GM18907 (cell line): Measurements from ENCODE around the gene TET3.

Experiments
- ATAC-seq: cut with Tn5 transposase; IDR thresholded peaks from one replicate; pipeline ENCODE4 v1.9.1; 2021; ENCODE audit warnings: mild to moderate bottlenecking, moderate library complexity; ENCODE audit not compliant: unreplicated experiment

TET3 gene

DNA sequence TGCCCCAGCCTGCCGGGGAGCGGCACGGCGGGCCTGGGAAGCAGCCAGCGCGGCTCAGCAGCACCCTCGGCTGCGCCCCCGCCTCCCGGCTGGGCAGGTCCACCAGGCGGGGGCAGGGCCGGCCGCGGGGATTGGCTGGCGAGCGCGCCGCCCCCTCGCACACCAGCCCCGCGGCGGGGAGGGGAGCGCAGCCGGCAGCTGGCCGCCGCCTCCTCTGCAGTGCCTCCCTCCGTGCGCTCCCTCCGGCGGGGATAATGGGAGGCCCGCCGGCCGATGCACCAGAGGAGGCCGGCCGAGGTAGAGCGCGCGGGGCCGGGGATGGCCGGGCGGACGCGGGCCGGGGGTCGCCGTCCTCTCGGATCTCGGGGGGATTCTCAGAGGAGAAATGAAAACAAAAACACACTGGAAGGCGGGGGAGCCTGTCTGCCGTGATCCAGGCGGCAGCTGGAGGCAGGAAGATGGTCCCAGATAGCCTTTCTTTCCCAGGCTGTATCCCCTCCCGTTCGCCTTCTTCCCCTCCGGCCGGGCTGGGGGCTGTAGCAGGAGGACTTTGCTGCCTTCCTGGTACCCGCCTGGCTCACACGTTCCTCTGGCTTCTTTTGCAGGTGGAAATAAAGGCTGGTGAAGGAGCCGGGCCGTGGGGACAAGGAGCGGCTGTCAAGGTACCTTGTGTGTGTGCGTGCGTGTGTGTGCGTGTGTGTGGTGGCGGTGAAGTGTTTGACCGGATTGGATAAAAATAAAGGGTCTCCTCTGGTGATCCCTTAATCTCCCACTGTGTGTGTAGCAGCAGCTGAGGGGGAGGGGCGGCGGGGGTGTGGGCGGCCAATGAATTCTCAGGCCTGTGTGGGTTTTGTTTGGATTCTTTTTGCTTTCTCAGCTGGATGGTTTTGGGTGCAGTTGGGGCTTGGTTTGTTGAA lies 18.1 kb downstream of the TET3 start:
- peak; percentile 91 for ATAC-seq

DNA sequence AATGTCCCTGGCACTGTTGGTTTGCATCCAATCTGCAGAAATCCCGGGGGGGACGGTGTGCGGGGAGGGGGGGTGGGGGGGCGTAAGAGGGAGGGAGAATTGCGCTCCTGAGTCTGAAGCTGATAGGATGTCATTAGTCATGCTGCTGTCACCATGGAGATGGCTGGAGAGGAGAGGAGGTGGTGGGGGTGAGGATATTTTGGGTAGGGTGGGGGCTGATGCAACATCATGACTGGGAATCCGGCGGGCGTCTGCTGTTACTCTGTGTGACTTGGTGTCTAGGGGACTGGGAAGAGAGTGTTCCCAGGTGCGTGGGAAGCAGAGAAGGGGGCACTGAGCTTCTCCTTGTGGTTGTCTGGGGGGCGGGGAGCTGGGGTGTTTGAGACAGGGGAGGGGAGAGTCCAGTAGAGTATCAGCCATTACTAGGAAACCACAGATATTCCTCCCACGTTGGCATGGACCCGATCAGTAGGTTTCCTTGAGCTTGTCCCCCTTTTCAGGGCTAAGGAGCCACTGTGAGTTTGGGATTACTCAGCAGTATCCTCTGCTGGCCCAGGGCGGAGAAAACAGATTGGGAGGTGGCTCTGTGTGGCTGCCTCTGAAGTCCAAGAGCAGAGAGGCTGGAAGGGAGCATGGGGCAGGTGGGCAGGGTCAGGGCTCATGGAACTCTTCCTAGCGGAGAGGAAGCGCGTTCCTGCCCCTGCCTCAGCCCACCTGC lies 18.9 kb downstream of the TET3 start:
- no peak for ATAC-seq

DNA sequence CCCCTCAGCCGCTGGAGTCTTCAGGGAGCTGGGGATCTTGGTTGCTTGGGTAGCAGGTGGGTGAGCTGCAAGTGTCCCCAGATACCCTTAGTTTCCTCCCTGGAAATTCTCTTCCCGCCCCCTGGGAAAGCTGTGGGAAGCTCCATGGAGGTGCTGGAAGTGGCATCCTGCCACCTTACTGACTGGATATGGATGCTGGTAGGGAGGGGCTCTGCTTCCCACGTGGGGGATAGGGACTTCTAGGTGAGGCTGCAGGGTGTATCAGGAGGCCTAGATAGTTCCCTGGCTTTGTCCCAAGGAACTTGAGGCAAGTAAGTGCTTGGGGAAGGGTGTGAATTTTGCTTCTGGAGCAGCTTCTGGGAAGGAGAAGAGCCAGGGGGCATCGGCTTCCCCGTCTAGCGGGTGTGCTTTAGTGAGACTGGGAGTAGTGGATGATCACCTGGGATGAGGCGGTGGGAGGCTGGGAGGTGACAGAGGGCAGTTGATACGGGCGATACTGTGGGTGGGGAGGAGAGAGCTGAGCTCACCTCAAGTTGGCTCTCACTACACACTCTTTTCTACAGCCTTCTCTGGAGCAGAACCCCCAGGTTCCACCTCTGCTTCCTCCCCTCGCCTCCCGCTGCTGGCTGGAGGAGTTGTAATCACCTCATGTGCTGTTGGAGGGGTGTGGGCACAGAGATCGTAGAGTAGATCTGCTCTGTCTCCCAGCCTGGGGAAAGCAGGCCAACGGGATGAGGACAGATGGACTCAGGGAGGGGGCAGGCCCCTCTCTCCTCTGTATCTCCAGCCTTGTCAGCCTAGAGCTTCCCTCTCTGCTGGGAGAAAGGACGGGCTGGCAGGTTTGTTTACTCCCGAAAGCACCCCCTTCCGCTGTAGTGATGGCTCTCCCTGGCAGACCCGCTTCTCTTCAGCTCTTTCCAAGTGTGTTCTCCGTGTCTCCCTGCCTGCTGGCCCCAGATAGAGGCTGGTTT lies 19.8 kb downstream of the TET3 start:
- no peak for ATAC-seq

DNA sequence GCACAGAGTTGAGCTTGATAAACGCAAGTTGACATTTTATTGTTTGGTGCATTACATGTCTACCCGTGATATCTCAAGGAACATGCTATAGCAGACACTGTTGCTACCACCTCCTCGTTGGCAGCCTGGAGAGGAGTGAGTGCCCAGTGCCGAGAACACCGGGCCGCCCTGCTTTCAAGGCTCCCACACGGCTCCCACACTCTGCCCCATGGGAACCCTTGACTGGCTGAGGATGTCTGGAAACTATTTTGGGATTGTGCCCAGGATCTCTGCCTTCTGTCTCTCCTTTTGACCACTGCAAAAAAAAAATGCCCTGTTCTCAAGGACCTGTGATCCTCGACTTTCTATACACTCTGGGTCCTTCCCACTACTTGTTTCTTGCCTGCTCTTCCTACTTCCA lies 21.1 kb downstream of the TET3 start:
- ATAC-seq = no peak

DNA sequence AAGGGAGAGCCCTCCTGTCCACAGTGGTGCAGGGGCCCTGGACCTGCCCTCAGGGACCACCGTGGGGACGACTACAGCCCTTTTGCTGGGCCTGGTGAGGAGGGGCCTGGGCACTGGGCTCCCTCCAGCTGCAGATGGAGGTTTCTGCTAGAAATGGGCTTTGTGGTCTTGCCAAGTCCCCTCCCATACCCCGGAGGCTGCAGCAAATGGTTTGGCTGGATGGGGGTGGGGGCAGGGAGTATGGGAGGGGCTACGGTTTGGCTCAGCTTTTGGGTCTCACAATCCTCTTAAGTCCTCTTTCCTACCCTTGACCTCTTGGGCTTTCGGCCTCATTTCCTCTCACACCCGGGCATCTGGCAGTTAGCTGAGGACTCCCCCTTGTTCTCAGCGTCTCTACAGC lies 21.7 kb downstream of the TET3 start:
- no peak for ATAC-seq

DNA sequence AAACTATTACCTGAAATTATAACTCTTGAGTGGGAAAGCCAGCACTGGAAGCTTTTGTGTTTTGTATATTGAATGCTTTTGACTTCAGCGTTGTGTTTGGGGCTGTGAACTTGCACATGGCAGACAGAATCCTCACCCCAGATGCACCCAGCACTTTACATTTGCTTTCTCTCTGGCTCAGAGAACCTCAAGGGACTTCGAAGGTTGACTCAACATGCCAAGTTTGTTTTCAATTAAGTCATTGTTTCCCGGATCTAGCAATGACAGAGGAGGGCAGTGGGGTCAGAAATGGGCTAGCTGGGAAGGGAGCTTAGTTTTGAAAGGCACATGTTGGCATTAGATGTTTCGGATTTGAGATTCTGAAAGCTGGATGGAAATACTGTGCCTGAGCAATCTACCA lies 22.4 kb downstream of the TET3 start:
- no peak for ATAC-seq

DNA sequence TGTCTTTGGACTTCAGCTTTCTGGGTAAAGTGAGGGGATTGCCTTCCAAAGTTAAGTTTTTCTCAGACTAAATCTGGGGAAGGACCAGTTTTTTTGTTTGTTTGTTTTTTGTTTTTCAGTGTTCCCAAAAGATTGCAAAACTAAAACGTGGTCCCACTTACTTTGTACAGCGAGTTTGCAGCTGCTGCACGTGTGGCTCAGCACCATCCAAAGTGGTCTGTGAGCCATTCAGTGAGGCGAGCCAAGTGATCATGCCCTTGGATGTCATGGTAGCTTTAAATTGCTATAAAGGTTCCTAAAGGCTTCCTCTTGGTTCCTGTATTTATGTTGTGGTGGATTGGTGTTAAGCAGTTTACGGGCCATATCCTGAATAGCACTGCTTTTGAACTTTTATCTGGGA lies 23.0 kb downstream of the TET3 start:
- ATAC-seq = no peak

DNA sequence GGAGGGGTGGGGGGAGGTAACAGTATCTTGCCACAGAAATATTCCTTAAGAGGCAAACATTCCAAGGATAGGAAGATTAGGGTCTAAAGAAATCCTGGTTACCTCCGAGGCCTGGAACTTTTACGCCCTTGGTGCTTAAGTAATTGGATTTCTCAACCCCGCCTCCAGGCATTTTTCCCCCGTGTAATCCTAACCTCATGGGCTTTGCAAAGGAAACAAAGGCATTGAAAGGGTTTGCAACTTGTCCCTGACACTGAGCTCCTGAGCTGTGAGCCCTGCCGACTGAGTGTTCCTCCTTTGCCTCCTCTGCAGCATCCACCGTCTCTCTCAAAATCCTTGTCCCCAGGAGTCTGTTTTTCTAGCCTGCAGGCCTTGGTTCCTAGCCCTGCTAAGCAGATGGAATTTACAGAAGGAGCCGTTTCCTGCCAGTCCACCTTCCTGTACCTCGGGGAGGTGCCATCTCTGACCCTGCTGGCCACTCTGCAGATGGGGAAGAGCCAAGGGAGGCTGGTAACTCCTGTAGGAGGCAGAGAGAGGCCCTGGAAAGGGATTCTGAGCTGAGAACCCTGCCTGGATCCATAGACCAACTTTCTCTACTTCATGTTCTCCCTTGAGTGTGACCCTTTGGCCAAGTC lies 24.2 kb downstream of the TET3 start:
- no peak for ATAC-seq

DNA sequence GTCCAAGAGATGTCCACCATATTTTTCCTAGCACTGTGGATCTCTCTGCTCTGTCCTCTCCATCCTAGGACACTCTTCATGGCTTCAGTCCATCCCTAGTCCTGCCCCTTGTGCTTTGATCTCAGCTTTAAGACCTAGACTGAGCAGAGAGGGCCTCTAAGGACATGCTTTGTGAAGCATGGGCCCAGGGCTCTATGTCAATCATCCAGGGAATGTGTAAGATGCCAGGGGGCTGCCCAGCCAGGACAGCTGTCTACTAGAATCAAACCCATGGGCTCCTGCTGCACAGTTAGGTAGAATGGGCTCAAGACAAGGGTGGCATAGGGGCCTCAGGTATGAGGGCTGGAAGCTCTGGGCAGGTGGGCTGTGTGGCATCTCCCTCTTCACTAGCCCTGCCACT lies 24.9 kb downstream of the TET3 start:
- ATAC-seq = no peak

DNA sequence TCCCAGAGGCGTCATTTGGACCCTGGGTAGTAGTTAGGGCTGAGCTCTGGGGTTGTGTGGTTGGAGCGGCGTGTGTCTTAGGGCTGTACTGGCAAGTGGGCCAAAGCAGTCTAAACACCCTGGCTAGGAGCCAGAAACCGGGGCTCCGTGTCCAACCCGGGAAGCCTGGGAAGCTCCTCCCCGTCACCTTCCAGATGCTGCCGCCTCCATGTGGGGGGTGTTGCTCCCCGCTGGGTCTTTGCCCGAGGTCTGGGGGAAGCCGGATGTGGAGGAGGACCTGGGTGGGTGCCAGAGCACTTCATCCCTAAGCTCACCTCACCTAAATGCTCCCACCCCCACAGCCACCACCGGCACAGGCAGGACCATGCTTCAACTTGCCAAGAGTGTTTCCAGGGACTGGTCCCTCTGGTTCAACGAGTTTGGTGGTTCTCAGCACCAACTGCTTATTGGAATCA lies 25.4 kb downstream of the TET3 start:
- ATAC-seq = no peak

DNA sequence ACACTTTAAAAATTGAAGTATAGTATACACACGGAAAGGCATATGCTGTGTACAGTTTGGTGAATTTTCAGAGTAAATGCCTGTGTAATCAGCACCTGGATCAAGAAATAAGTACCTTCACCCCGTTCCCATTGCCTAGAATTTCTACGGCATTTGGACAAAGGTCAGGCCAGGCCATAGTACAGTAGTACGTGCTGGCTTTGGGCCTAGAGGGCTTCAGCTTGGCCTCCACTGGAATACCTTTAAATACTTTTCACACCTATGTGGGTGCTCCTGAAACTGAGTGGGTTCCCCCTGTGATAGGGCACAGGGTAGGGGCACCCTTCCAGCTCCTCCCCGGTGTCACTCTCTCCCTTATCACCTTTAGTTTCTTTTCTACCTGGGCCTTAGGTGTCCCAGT lies 26.5 kb downstream of the TET3 start:
- no peak for ATAC-seq

DNA sequence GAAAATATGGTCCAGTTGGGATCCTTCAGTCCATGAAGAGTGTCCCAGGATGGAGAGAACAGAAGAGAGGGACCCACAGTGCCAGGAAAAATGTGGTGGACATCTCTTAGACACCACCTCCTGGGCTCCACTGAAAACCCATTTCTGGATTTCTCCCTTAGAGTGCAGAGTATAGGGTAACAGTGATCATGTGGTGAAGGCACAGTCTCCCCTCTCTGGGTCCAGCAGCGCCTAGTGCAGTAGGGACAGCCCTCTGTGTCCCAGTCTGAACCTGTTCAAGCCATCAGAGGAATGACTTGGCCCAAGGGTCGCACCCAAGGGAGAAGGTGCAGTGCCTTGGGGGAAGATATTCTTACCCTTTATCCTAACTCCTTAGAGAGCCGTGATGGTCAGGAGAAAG lies 30.1 kb downstream of the TET3 start:
- no peak for ATAC-seq

DNA sequence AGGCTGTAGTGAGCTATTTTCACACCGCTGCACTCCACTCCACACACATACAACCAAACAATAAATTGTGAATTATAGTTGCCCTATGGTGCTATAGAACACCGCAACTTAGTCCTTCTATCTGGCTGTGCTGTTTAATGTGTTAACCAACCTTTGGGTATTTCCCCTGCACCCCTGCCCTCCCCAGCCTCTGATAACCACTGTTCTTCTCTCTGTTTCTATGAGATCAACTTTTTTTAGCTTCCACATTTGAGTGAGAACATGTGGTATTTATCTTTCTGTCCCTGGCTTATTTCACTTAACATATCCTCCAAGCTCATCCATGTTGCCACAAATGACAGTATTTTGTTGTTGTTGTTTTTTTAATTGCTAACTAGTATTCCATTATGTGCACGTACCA lies 32.5 kb downstream of the TET3 start:
- ATAC-seq = peak; percentile 61

DNA sequence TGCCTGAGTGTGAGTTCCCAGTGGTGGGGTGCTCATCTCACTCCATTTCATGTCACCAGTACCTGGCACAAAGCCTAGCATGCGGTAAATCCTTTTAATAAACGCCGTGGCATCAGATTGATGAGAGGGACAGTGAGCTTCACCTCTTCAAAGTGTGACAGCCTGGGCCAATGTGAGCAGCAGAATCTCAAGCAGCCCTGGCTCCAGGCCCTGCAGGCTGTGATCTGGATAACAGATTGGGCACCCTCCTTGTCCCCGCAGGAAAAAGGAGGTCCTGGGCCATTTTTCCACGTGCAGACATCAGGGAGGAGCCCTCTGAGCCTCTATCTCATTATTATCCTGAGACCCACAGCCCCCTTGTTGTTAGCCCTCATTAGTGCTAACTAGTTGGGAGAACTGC lies 34.8 kb downstream of the TET3 start:
- no peak for ATAC-seq

DNA sequence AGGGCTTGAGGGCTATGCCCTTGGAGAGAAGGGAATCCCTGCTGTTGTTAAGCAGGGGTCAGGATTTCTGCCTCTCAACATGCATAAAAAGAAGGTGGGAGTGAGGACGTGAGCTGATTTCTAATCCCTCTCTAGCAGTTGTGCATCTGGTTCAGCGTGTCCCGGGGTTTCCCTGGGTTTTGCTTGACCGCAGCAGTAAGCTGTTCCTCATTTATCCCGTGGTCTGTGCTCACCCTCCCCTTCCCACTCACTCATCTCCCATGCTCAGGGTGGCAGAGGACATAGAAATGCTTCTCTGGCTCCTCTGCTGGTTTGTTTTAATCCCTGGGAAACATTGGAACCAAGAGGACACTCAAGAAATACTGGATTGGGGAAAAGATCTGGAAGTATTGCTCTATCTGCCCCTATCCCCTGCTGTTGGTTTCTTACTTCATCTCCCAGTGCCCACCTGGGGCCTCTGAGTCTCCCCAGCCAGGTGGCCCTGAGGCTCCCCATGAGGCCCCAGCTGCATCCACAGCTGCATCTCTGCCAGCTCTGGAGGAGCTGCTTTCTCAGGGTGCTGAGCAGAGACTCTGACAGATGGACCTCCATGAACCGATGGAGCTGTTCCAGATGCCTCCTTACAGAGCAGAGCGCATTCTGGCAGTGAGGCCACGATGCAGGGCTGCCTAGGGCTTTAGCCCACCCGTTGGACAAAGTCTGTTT lies 36.1 kb downstream of the TET3 start:
- peak; percentile 48 for ATAC-seq

DNA sequence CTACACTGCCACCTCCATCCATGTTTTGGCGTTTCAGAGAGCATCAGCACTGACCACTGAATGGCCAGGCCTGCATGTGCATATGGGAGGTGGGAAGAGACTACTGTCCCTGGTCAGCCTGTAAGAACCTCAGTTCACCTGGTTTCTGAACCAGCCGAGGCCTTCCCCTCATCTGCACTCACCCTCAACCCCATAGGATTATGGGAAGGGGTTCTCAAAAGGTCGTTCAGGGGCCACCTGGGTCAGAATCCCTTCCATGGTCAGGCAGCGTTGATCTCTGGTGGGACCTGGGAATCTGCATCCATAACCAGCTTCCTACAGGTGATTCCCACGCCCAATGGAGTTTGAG lies 36.7 kb downstream of the TET3 start:
- ATAC-seq = no peak

DNA sequence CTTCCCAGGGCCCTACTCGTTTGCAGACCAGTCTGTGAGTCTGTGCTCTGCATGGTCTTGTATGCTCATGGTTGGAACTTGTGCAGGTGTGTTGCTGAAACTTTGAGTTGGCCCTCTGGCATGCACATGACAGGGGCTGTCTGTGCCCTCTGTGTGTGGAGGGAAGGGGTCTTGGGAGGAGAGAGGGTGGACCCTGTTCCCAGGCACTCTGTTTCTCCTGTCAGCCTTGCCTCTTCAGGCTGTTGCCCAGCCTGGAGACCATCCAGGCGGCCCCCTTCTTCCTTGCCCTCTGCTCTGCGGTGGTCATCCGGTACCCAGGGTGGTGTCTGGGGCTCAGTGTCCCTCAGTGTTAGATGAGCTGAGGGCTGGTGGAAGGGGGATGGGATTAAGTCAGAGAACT lies 39.5 kb downstream of the TET3 start:
- no peak for ATAC-seq

DNA sequence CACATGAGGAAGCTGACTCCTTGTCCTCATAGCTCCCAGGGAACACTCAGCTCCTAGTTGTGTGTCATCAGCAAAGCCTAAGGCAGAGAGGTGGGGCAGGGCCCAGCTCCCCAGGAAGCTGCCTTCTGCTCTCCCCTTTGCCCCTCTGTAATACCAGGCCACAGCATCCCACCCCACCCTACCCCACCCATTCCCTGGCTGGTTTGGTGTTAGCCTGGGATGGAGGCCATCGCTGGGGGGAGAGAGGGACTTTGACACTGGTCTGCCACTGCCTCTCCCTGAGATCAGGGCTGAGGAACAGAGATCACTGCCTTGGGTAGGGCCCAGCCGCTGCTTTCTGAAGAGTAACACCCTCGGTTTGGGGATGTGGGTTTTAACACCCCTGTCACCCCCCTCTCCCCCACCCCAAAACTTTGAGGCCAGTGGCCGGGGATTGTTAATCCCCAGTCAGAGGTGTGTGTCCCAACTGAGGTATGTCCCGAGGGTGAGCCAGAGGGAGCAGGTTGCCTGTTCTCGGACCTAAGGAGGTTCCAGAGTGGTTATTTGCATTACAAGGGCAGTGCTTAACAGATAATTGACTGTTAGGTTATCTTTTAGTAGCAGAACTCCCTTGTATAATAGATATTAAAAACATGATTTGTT lies 41.4 kb downstream of the TET3 start:
- ATAC-seq = peak; percentile 42

DNA sequence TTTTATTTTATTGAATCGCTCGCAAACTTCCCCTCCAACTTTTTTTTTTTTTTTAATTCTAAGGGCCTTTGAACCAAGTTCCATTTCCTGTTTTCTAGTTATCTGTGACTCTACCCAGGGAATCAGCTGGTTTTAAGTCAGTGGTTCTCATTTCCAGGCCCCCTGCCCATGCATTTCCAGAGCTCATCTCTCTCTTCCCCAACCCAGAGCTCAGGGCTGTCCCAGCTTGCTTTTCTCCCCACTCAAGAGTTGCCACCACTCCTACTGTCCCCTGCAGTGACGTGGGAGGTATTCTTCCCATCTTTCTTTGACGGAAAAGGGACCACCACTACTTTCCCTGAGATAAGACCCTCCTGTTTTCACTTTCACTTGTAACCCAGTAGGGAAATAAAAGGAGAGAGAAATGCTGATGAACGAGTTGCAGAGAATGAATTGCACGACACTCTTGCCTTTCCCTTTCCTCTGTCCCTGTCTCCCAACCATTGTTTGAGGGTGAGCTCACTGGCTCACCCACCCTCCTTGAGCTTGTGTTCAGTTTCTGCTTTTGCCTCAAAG lies 42.1 kb downstream of the TET3 start:
- no peak for ATAC-seq
